Activated naive CD4-positive, alpha-beta T cell treated with anti-CD3 and anti-CD28 coated beads, Interleukin-2, amount 10 ng/mL, durations not matched to agents 7 days and 5 days (primary cell): ENCODE results near the gene OR52L1.

Experiments used
- CTCF ChIA-PET: fragments of 350-600 bp; sonication (Branson Sonifier 250); formaldehyde crosslinking; loops from one replicate; lab custom pipeline; 2021; ENCODE audit warnings: antibody characterized with exemption; lab: Charles Lee
- DNase-seq: peaks from one replicate; pipeline ENCODE4 v3.0.0-alpha.2; 2020
- H3K27ac Mint-ChIP-seq: one replicate; pipeline ENCODE4 v1.8.0; 2021; ENCODE audit warnings: mild to moderate bottlenecking, moderate library complexity, mixed read lengths
- H3K27me3 Mint-ChIP-seq: one replicate; pipeline ENCODE4 v1.8.0; 2021; ENCODE audit warnings: mild to moderate bottlenecking, mixed read lengths
- H3K36me3 Mint-ChIP-seq: one replicate; pipeline ENCODE4 v1.8.0; 2021; ENCODE audit warnings: mixed read lengths
- H3K4me1 Mint-ChIP-seq: one replicate; pipeline ENCODE4 v1.8.0; 2021; ENCODE audit warnings: mixed read lengths
- H3K4me3 Mint-ChIP-seq: one replicate; pipeline ENCODE4 v1.8.0; 2021; ENCODE audit warnings: mild to moderate bottlenecking, moderate library complexity, mixed read lengths
- H3K9me3 Mint-ChIP-seq: one replicate; pipeline ENCODE4 v1.8.0; 2021; ENCODE audit warnings: mixed read lengths

The OR52L1 gene

GRCh38 chr11:5986885-5987284 is at the start of gene OR52L1:
Gene OR52L1 (minus strand): TSS chr11:5986985. CDS start chr11:5986930, 55 bp downstream.
- DNase-seq: no peak
- Mint-ChIP-seq H3K27ac (no peak within 1 kb of the TSS), H3K27me3 (peaks cover 3% of the 10 kb centered on the region), H3K9me3 (no peaks in the 10 kb centered on the region), H3K36me3 (no peaks in the 10 kb centered on the region), H3K4me3 (no peak within 1 kb of the TSS), H3K4me1 (no peaks in the 10 kb centered on the region)
- CTCF ChIA-PET: no interaction called here

- Mint-ChIP-seq H3K27me3 (peaks cover 11% of the 10 kb centered on the region), H3K27ac (no peak within 1 kb of the TSS), H3K4me1 (no peaks in the 10 kb centered on the region), H3K9me3 (no peaks in the 10 kb centered on the region), H3K36me3 (no peaks in the 10 kb centered on the region), H3K4me3 (no peak within 1 kb of the TSS)
- CTCF ChIA-PET: interaction anchor here (0.7 kb wide), 1 partner anchor 205 kb away, joined by 3 read pairs; no protein-coding TSS in a partner anchor
- DNase-seq: no peak
Measured at GRCh38 chr11:6030708-6031405, 44.1 kb upstream of the OR52L1 start, which contains the start of gene OR56A1. Gene OR56A1 (minus strand): TSS chr11:6030758. CDS start chr11:6027692, 3,066 bp downstream.

GRCh38 chr11:6027501-6027900 is 40.7 kb upstream of the OR52L1 start:
- Mint-ChIP-seq H3K27ac (no peak overlapping the region), H3K9me3 (no peaks in the 10 kb centered on the region), H3K4me1 (no peaks in the 10 kb centered on the region), H3K27me3 (peaks cover 13% of the 10 kb centered on the region), H3K4me3 (no peak overlapping the region), H3K36me3 (no peaks in the 10 kb centered on the region)
- CTCF ChIA-PET: no interaction called here
- no peak for DNase-seq

GRCh38 chr11:6025056-6025455 is 38.3 kb upstream of the OR52L1 start:
- Mint-ChIP-seq H3K36me3 (no peaks in the 10 kb centered on the region), H3K9me3 (no peaks in the 10 kb centered on the region), H3K27ac (no peak overlapping the region), H3K27me3 (peaks cover 13% of the 10 kb centered on the region), H3K4me3 (no peak overlapping the region), H3K4me1 (no peaks in the 10 kb centered on the region)
- CTCF ChIA-PET: interaction anchor here (0.6 to 4.3 kb wide), 3 partner anchors 227 to 338 kb away, joined by 3 to 21 read pairs (median 3); no protein-coding TSS in a partner anchor
- DNase-seq: no peak

- Mint-ChIP-seq H3K4me3 (no peak overlapping the region), H3K27ac (no peak overlapping the region), H3K36me3 (no peaks in the 10 kb centered on the region), H3K4me1 (no peaks in the 10 kb centered on the region), H3K27me3 (peaks cover 13% of the 10 kb centered on the region), H3K9me3 (no peaks in the 10 kb centered on the region)
- CTCF ChIA-PET: interaction anchor here (0.5 to 4.3 kb wide), 8 partner anchors 276 to 870 kb away, joined by 3 to 21 read pairs (median 4); no protein-coding TSS in a partner anchor
- no peak for DNase-seq
Measured at GRCh38 chr11:6022956-6023355, 36.2 kb upstream of the OR52L1 start.

- CTCF ChIA-PET: no interaction called here
- DNase-seq: no peak
- Mint-ChIP-seq H3K4me1 (no peaks in the 10 kb centered on the region), H3K9me3 (no peaks in the 10 kb centered on the region), H3K27me3 (peaks cover 7% of the 10 kb centered on the region), H3K27ac (no peak overlapping the region), H3K36me3 (no peaks in the 10 kb centered on the region), H3K4me3 (no peak overlapping the region)
Measured at GRCh38 chr11:6013042-6013441, 26.3 kb upstream of the OR52L1 start.

- Mint-ChIP-seq H3K36me3 (no peaks in the 10 kb centered on the region), H3K9me3 (no peaks in the 10 kb centered on the region), H3K27me3 (peaks cover 7% of the 10 kb centered on the region)
Measured at GRCh38 chr11:6012035-6012668, 25.4 kb upstream of the OR52L1 start.

GRCh38 chr11:6006846-6007245 is 20.1 kb upstream of the OR52L1 start, which contains the start of gene OR56A4:
Gene OR56A4 (minus strand): TSS chr11:6006946. CDS start chr11:6002992, 3,954 bp downstream.
- DNase-seq: no peak
- CTCF ChIA-PET: no interaction called here
- H3K9me3 Mint-ChIP-seq: no peaks in the 10 kb centered on the region

More at GRCh38 chr11:6012035-6012668, 25.4 kb upstream of the OR52L1 start:
- H3K27ac Mint-ChIP-seq: no peak overlapping the region
- H3K4me1 Mint-ChIP-seq: no peaks in the 10 kb centered on the region
- no peak overlapping the region for H3K4me3 Mint-ChIP-seq
- no peak for DNase-seq
- CTCF ChIA-PET: no interaction called here

GRCh38 chr11:6006395-6006794 is 19.6 kb upstream of the OR52L1 start:
- Mint-ChIP-seq H3K27me3 (peaks cover 4% of the 10 kb centered on the region), H3K9me3 (no peaks in the 10 kb centered on the region), H3K4me3 (no peak overlapping the region), H3K36me3 (no peaks in the 10 kb centered on the region), H3K27ac (no peak overlapping the region), H3K4me1 (no peaks in the 10 kb centered on the region)
- CTCF ChIA-PET: no interaction called here
- no peak for DNase-seq

More at GRCh38 chr11:6006846-6007245, 20.1 kb upstream of the OR52L1 start, which contains the start of gene OR56A4:
- Mint-ChIP-seq H3K4me3 (no peak within 1 kb of the TSS), H3K27me3 (peaks cover 4% of the 10 kb centered on the region), H3K4me1 (no peaks in the 10 kb centered on the region), H3K36me3 (no peaks in the 10 kb centered on the region), H3K27ac (no peak within 1 kb of the TSS)

- Mint-ChIP-seq H3K4me1 (no peaks in the 10 kb centered on the region), H3K4me3 (no peak overlapping the region), H3K27me3 (peaks cover 4% of the 10 kb centered on the region), H3K36me3 (no peaks in the 10 kb centered on the region), H3K27ac (no peak overlapping the region), H3K9me3 (no peaks in the 10 kb centered on the region)
- CTCF ChIA-PET: interaction anchor here (1.0 kb wide), 1 partner anchor 377 kb away, joined by 3 read pairs; no protein-coding TSS in a partner anchor
- no peak for DNase-seq
Measured at GRCh38 chr11:6002202-6002699, 15.5 kb upstream of the OR52L1 start.

- Mint-ChIP-seq H3K27me3 (peaks cover 16% of the 10 kb centered on the region), H3K4me1 (no peaks in the 10 kb centered on the region), H3K27ac (no peak overlapping the region), H3K9me3 (no peaks in the 10 kb centered on the region), H3K36me3 (no peaks in the 10 kb centered on the region), H3K4me3 (no peak overlapping the region)
- DNase-seq: no peak
- CTCF ChIA-PET: interaction anchor here (1.2 kb wide), 1 partner anchor 358 kb away, joined by 4 read pairs; no protein-coding TSS in a partner anchor
Measured at GRCh38 chr11:5994791-5995190, 8.0 kb upstream of the OR52L1 start.

GRCh38 chr11:5992604-5993251 is 5.9 kb upstream of the OR52L1 start:
- no peak for DNase-seq
- no peak overlapping the region for H3K27ac Mint-ChIP-seq
- CTCF ChIA-PET: interaction anchor here (1.0 kb wide), 1 partner anchor 358 kb away, joined by 4 read pairs; no protein-coding TSS in a partner anchor
- H3K4me3 Mint-ChIP-seq: no peak overlapping the region
- no peaks in the 10 kb centered on the region for H3K36me3 Mint-ChIP-seq
- H3K9me3 Mint-ChIP-seq: no peaks in the 10 kb centered on the region
- H3K27me3 Mint-ChIP-seq: peaks cover 16% of the 10 kb centered on the region
- H3K4me1 Mint-ChIP-seq: no peaks in the 10 kb centered on the region

- Mint-ChIP-seq H3K36me3 (no peaks in the 10 kb centered on the region), H3K27me3 (peaks cover 16% of the 10 kb centered on the region), H3K9me3 (no peaks in the 10 kb centered on the region), H3K4me3 (no peak overlapping the region), H3K4me1 (no peaks in the 10 kb centered on the region), H3K27ac (no peak overlapping the region)
- no peak for DNase-seq
- CTCF ChIA-PET: interaction anchor here (1.0 kb wide), 1 partner anchor 359 kb away, joined by 4 read pairs; no protein-coding TSS in a partner anchor
Measured at GRCh38 chr11:5992150-5992549, 5.4 kb upstream of the OR52L1 start.

GRCh38 chr11:5989203-5989602 is 2.4 kb upstream of the OR52L1 start:
- Mint-ChIP-seq H3K36me3 (no peaks in the 10 kb centered on the region), H3K9me3 (no peaks in the 10 kb centered on the region), H3K27me3 (peaks cover 7% of the 10 kb centered on the region), H3K4me1 (no peaks in the 10 kb centered on the region), H3K27ac (no peak overlapping the region), H3K4me3 (no peak overlapping the region)
- CTCF ChIA-PET: no interaction called here
- DNase-seq: no peak
